ENCODE data around the gene DNMT1.

The DNMT1 gene

GRCh38 chr19:10159610-10160009, 35.1 kb downstream of the DNMT1 start:
- Histone ChIP-seq H3K9me3 (replicated peaks; ENCODE audit: insufficient read depth, low read length) (no peaks in the 10 kb centered on the region), H3K27me3 (replicated peaks; ENCODE audit: insufficient read depth, low read length) (no peaks in the 10 kb centered on the region), H3K4me3 (ENCODE audit: low read length) (no peak overlapping the region), H3K79me2 (ENCODE audit: low read length) (peaks cover 64% of the 10 kb centered on the region), H3K9ac (ENCODE audit: low read length) (no peak overlapping the region), H3K27ac (ENCODE audit: low read length) (no peak overlapping the region), H3K4me1 (ENCODE audit: low read length) (no peaks in the 10 kb centered on the region), H2AFZ (ENCODE audit: low read length) (no peak overlapping the region), H3K9me2 (replicated peaks; ENCODE audit: insufficient read depth, low read length) (no peaks in the 10 kb centered on the region), H3F3A (ENCODE audit: insufficient read depth, low read length) (no peaks in the 10 kb centered on the region), H4K20me1 (ENCODE audit: insufficient read depth, low read length) (no peaks in the 10 kb centered on the region), H3K36me3 (replicated peaks; ENCODE audit: insufficient read depth, low read length) (peaks cover 21% of the 10 kb centered on the region), H3K4me2 (ENCODE audit: low read depth, low read length) (no peak overlapping the region)
- TF ChIP-seq EZH2phosphoT487 (IDR thresholded peaks at IDR 0.05; ENCODE audit: low read length) = no peak
- no peak for TF ChIP-seq CTCF (IDR thresholded peaks at IDR 0.05; ENCODE audit: low read length)
- no peak for TF ChIP-seq EZH2 (optimal IDR thresholded peaks at IDR 0.05; ENCODE audit: low read depth, low read length)
- DNase-seq = no peak

- no peak overlapping the region for H3K4me2 ChIP-seq (ENCODE audit: low read depth, low read length)
- peaks cover 25% of the 10 kb centered on the region for H3K36me3 ChIP-seq (replicated peaks; ENCODE audit: insufficient read depth, low read length)
- H3K9me3 ChIP-seq (replicated peaks; ENCODE audit: insufficient read depth, low read length) = no peaks in the 10 kb centered on the region
- no peak overlapping the region for H2AFZ ChIP-seq (ENCODE audit: low read length)
- no peak overlapping the region for H3K9ac ChIP-seq (ENCODE audit: low read length)
- H4K20me1 ChIP-seq (ENCODE audit: insufficient read depth, low read length) = no peaks in the 10 kb centered on the region
- H3K4me1 ChIP-seq (ENCODE audit: low read length) = no peaks in the 10 kb centered on the region
- no peak overlapping the region for H3K27ac ChIP-seq (ENCODE audit: low read length)
- no peaks in the 10 kb centered on the region for H3K9me2 ChIP-seq (replicated peaks; ENCODE audit: insufficient read depth, low read length)
- H3K4me3 ChIP-seq (ENCODE audit: low read length) = no peak overlapping the region
- no peaks in the 10 kb centered on the region for H3K27me3 ChIP-seq (replicated peaks; ENCODE audit: insufficient read depth, low read length)
- TF ChIP-seq EZH2phosphoT487 (IDR thresholded peaks at IDR 0.05; ENCODE audit: low read length) = no peak
- no peak for TF ChIP-seq EZH2 (optimal IDR thresholded peaks at IDR 0.05; ENCODE audit: low read depth, low read length)
- TF ChIP-seq CTCF (IDR thresholded peaks at IDR 0.05; ENCODE audit: low read length) = no peak
- no peaks in the 10 kb centered on the region for H3F3A ChIP-seq (ENCODE audit: insufficient read depth, low read length)
- no peak for DNase-seq
- H3K79me2 ChIP-seq (ENCODE audit: low read length) = peaks cover 68% of the 10 kb centered on the region
Observed at GRCh38 chr19:10158485-10158884, 36.3 kb downstream of the DNMT1 start.

GRCh38 chr19:10158071-10158470, 36.7 kb downstream of the DNMT1 start:
- DNase-seq = no peak
- Histone ChIP-seq H3K4me1 (ENCODE audit: low read length) (no peaks in the 10 kb centered on the region), H3K36me3 (replicated peaks; ENCODE audit: insufficient read depth, low read length) (peaks cover 25% of the 10 kb centered on the region), H3F3A (ENCODE audit: insufficient read depth, low read length) (no peaks in the 10 kb centered on the region), H3K79me2 (ENCODE audit: low read length) (peaks cover 68% of the 10 kb centered on the region), H3K9me2 (replicated peaks; ENCODE audit: insufficient read depth, low read length) (no peaks in the 10 kb centered on the region), H3K27ac (ENCODE audit: low read length) (no peak overlapping the region), H3K27me3 (replicated peaks; ENCODE audit: insufficient read depth, low read length) (no peaks in the 10 kb centered on the region), H3K4me3 (ENCODE audit: low read length) (no peak overlapping the region), H3K4me2 (ENCODE audit: low read depth, low read length) (no peak overlapping the region), H2AFZ (ENCODE audit: low read length) (no peak overlapping the region), H3K9ac (ENCODE audit: low read length) (no peak overlapping the region), H3K9me3 (replicated peaks; ENCODE audit: insufficient read depth, low read length) (no peaks in the 10 kb centered on the region), H4K20me1 (ENCODE audit: insufficient read depth, low read length) (no peaks in the 10 kb centered on the region)
- TF ChIP-seq EZH2phosphoT487 (IDR thresholded peaks at IDR 0.05; ENCODE audit: low read length) = no peak
- TF ChIP-seq EZH2 (optimal IDR thresholded peaks at IDR 0.05; ENCODE audit: low read depth, low read length) = no peak
- TF ChIP-seq CTCF (IDR thresholded peaks at IDR 0.05; ENCODE audit: low read length) = no peak

Data from MM.1S (cell line).